SIG-M5 (cell line): Measurements from ENCODE around the gene MGMT.

Source experiments
- DNase-seq: peaks from one replicate; lab custom pipeline; 2025; lab: John Stamatoyannopoulos, UW

The MGMT gene

GRCh38 chr10:129520440-129521080 is 53.5 kb downstream of the MGMT start:
- no peak for DNase-seq

GRCh38 chr10:129521161-129522025 is 54.4 kb downstream of the MGMT start:
- no peak for DNase-seq

DNA sequence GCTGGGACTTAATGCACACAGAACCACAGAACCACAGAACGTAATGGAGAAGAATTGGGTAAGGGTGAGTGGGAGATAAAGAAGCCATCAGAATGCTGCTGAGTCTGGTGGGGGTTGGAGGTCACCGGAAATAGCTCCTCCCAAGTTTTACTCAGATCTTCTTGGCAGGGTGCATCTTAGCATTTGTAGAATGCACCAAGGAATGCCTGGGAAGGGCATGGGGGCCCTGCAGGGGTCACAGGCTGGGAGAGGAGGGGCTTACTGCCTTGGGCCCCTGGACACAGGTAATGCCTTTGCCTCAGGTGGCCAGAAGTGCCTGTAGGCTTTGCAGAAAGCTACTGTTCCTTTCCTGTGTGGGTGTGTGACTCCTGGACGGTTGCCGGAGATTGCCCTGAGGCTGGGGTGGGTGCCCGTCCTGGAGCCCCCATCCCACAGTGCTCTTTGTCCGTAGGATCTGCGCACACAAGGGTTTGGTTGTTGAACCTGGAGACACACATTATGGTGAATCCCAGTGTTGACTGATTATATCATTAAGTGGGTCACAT is 55.1 kb downstream of the MGMT start:
- no peak for DNase-seq

GRCh38 chr10:129523031-129523722 is 56.1 kb downstream of the MGMT start:
- no peak for DNase-seq

GRCh38 chr10:129523723-129524316 is 56.8 kb downstream of the MGMT start:
- DNase-seq = no peak

- no peak for DNase-seq
Observed at GRCh38 chr10:129524936-129525335, 57.9 kb downstream of the MGMT start.

GRCh38 chr10:129525401-129525801 is 58.4 kb downstream of the MGMT start:
- DNase-seq = no peak

DNA sequence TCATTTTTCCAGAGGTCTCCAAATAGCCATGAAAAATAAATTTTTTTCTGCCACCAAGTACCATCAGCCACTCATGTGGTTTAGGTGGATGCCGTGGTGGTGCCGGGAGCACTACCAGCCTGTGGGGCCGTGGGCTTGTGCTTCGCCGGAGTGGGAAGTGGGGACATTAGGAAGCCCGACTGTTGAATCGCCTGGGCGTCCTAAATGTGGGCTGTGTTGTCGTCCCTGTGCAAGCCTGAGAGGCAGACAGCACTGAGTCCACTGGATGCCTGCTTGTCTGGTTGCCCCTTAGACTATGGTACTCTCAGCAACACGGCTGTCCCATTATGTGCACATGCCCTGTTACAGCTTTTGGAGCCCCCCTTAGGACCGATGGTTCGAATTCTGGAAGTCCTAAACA is 59.9 kb downstream of the MGMT start:
- no peak for DNase-seq

GRCh38 chr10:129528376-129528978 is 61.4 kb downstream of the MGMT start:
- DNase-seq = no peak

GRCh38 chr10:129530581-129530980 is 63.5 kb downstream of the MGMT start:
- DNase-seq = no peak

GRCh38 chr10:129531195-129531968 is 64.3 kb downstream of the MGMT start:
- no peak for DNase-seq

GRCh38 chr10:129531969-129532660 is 65.1 kb downstream of the MGMT start:
- DNase-seq = no peak

DNA sequence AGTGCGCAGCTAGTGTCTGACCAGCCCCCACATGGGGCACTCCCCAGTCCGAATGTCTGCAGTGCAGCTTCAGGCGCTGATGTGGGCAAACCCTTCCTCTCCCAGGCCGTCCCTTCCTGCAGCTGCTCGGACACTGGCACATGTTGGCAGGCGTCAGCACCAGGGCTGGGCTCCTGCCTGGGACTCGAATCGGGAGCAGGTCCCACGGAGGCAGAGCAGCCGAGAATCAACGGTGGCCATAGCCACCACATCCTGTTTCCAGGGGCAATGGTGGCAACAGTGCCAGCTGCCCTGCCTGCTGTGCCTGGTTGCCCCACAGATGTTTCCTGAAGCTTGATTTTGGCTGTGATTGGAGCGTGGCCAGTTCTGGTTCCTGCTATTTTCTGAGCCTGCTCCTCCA is 65.8 kb downstream of the MGMT start:
- DNase-seq = no peak

DNA sequence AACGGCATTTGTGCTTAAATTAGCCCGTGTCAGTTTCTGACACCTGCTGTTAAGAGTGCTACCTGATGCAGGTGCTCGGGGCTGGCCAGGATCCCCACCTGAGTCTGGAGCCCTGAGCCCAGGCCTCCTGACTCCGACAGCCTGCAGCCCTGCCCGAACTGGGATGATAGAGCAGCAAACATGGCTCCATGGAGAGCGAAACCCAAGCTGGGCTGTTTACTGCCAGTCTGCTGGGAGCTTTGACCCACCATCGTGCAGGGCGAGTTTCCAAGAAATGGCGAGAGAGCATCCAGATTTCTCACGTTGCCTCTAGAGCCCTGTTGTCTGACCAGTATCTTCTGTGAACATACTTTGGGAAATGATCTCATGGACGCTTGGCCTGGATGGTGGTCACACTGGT is 66.2 kb downstream of the MGMT start:
- DNase-seq = no peak

GRCh38 chr10:129534826-129535225 is 67.8 kb downstream of the MGMT start:
- DNase-seq = no peak

DNA sequence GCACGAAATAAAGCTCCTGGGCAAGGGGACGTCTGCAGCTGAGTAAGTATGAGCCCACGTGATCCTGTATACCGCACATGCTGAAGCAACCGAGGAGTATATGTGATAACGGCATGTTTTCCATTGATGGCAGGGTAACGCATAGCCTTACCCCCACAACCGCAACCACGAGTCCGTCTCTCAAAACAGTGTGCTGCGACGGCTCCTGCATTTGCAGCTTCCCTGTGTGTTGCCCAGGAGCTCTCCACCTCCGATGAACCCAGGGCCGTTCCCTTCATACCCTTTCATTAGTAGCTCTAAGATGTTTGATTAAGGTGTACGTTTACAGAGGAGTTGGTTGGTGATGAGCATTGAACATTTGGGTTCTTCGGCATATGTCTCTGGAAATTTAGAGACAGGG is 69.3 kb downstream of the MGMT start:
- DNase-seq = no peak

DNA sequence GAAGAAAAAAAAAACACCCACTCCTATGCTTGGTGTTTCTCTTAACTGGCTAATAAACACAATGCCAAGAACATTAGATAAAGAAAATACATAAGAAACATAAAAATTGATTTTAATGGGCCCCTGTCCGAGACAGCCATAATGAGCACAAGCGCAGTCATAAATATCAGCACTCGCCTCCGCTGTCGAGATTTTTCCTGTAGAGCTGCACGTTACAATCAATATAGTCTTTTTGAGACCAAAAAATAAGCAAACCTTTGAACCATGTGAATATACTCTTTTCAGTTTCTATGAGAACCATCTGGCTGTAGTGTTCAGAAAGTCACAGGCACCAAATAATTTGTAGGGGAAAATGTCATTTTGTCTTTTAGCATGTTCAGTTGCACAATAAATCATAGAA is 70.1 kb downstream of the MGMT start:
- DNase-seq = no peak

DNA sequence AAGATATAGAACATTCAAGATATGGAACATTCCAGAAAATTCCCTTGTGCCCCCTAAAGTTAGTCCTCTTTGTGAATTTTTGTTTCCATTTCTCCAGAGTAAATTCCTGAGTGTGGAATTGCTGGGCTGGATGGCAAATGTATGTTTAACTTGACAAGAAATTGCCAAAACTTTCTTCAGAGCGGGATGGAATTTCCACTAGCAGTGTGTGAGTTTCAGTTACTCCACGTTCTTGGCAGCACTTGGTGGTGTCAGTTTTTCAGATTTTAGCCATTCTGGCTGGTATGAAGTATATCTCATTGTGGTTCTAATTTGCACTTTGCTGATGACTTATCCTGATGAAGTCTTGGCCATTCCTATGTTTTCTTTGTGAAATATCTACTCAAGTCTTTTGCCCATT is 71.2 kb downstream of the MGMT start:
- no peak for DNase-seq

GRCh38 chr10:129541200-129541599 is 74.2 kb downstream of the MGMT start:
- DNase-seq = no peak

- no peak for DNase-seq
Observed at GRCh38 chr10:129541748-129542487, 74.9 kb downstream of the MGMT start.
